ENCODE data around the gene RGS3. TPM values are rescaled to one million over a fixed set of nuclear protein-coding genes. Genes with fewer than 3 reads are reported as not detected.

Gene RGS3
- total and polyA plus RNA-seq, 10 of the 15 experiments (the other 5 are each of a cell fraction or from before 2014, with no cell fraction given), result 2.9 to 138 (median 28.8) TPM

DNA sequence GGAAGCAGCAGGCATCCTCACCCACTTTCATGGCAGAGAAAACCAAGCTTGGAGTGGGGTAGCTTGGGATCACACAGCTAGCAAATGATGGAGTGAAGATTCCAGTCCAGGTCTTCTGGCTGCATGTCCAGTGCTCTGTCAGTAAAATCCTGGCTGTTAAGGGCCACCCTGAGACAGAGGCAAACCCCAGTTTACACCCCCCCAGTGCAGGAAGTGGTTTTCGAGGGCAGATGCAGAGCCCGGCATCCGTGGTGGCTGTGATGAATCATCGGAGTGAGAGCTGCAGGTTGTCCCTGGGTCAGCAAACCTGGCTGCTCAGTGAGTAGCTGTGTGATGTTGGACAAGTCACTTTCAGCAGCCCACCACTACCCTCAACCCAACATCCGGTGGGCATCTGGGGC, 115.4 kb downstream of the RGS3 start (continued):
- TF ChIP-seq, protein P1, sequence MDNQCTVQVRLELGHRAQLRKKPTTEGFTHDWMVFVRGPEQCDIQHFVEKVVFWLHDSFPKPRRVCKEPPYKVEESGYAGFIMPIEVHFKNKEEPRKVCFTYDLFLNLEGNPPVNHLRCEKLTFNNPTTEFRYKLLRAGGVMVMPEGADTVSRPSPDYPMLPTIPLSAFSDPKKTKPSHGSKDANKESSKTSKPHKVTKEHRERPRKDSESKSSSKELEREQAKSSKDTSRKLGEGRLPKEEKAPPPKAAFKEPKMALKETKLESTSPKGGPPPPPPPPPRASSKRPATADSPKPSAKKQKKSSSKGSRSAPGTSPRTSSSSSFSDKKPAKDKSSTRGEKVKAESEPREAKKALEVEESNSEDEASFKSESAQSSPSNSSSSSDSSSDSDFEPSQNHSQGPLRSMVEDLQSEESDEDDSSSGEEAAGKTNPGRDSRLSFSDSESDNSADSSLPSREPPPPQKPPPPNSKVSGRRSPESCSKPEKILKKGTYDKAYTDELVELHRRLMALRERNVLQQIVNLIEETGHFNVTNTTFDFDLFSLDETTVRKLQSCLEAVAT (IDR thresholded peaks at IDR 0.05), result peak; percentile 79
- peak; percentile 19 for TF ChIP-seq RELA (IDR thresholded peaks at IDR 0.05; ENCODE audit: borderline replicate concordance, partially characterized antibody)
- peak; percentile 3; the same call in 1 of the 2 replicates for TF ChIP-seq SMC3 (IDR thresholded peaks at IDR 0.05; ENCODE audit: borderline replicate concordance, low read length)
- no peak; the same call in 1 of the 2 replicates for TF ChIP-seq WRNIP1 (IDR thresholded peaks at IDR 0.05; ENCODE audit: borderline replicate concordance, low read depth, low read length)
- no peak for TF ChIP-seq ZNF217 (IDR thresholded peaks at IDR 0.05)
- TF ChIP-seq, protein P2, sequence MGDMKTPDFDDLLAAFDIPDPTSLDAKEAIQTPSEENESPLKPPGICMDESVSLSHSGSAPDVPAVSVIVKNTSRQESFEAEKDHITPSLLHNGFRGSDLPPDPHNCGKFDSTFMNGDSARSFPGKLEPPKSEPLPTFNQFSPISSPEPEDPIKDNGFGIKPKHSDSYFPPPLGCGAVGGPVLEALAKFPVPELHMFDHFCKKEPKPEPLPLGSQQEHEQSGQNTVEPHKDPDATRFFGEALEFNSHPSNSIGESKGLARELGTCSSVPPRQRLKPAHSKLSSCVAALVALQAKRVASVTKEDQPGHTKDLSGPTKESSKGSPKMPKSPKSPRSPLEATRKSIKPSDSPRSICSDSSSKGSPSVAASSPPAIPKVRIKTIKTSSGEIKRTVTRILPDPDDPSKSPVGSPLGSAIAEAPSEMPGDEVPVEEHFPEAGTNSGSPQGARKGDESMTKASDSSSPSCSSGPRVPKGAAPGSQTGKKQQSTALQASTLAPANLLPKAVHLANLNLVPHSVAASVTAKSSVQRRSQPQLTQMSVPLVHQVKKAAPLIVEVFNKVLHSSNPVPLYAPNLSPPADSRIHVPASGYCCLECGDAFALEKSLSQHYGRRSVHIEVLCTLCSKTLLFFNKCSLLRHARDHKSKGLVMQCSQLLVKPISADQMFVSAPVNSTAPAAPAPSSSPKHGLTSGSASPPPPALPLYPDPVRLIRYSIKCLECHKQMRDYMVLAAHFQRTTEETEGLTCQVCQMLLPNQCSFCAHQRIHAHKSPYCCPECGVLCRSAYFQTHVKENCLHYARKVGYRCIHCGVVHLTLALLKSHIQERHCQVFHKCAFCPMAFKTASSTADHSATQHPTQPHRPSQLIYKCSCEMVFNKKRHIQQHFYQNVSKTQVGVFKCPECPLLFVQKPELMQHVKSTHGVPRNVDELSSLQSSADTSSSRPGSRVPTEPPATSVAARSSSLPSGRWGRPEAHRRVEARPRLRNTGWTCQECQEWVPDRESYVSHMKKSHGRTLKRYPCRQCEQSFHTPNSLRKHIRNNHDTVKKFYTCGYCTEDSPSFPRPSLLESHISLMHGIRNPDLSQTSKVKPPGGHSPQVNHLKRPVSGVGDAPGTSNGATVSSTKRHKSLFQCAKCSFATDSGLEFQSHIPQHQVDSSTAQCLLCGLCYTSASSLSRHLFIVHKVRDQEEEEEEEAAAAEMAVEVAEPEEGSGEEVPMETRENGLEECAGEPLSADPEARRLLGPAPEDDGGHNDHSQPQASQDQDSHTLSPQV (IDR thresholded peaks at IDR 0.05), result no peak
- TF ChIP-seq CREM (IDR thresholded peaks at IDR 0.05; ENCODE audit: low read depth), result peak; percentile 83
- TF ChIP-seq ZNF24 (IDR thresholded peaks at IDR 0.05), result no peak
- TF ChIP-seq, protein P3, sequence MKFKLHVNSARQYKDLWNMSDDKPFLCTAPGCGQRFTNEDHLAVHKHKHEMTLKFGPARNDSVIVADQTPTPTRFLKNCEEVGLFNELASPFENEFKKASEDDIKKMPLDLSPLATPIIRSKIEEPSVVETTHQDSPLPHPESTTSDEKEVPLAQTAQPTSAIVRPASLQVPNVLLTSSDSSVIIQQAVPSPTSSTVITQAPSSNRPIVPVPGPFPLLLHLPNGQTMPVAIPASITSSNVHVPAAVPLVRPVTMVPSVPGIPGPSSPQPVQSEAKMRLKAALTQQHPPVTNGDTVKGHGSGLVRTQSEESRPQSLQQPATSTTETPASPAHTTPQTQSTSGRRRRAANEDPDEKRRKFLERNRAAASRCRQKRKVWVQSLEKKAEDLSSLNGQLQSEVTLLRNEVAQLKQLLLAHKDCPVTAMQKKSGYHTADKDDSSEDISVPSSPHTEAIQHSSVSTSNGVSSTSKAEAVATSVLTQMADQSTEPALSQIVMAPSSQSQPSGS (IDR thresholded peaks at IDR 0.05; ENCODE audit: low read length), result no peak
- TF ChIP-seq, protein P4, sequence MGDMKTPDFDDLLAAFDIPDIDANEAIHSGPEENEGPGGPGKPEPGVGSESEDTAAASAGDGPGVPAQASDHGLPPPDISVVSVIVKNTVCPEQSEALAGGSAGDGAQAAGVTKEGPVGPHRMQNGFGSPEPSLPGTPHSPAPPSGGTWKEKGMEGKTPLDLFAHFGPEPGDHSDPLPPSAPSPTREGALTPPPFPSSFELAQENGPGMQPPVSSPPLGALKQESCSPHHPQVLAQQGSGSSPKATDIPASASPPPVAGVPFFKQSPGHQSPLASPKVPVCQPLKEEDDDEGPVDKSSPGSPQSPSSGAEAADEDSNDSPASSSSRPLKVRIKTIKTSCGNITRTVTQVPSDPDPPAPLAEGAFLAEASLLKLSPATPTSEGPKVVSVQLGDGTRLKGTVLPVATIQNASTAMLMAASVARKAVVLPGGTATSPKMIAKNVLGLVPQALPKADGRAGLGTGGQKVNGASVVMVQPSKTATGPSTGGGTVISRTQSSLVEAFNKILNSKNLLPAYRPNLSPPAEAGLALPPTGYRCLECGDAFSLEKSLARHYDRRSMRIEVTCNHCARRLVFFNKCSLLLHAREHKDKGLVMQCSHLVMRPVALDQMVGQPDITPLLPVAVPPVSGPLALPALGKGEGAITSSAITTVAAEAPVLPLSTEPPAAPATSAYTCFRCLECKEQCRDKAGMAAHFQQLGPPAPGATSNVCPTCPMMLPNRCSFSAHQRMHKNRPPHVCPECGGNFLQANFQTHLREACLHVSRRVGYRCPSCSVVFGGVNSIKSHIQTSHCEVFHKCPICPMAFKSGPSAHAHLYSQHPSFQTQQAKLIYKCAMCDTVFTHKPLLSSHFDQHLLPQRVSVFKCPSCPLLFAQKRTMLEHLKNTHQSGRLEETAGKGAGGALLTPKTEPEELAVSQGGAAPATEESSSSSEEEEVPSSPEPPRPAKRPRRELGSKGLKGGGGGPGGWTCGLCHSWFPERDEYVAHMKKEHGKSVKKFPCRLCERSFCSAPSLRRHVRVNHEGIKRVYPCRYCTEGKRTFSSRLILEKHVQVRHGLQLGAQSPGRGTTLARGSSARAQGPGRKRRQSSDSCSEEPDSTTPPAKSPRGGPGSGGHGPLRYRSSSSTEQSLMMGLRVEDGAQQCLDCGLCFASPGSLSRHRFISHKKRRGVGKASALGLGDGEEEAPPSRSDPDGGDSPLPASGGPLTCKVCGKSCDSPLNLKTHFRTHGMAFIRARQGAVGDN (IDR thresholded peaks at IDR 0.05), result peak; percentile 88
- no peak for TF ChIP-seq SMARCA5 (IDR thresholded peaks at IDR 0.05)
- peak; percentile 93 for TF ChIP-seq TCF12 (IDR thresholded peaks at IDR 0.05; ENCODE audit: low read depth, low read length)
- peak; percentile 81 for TF ChIP-seq PAX5 (IDR thresholded peaks at IDR 0.05; ENCODE audit: borderline replicate concordance, low read depth, low read length)
- peak; percentile 73 for TF ChIP-seq JUNB (IDR thresholded peaks at IDR 0.05)
- TF ChIP-seq ZBED1 (IDR thresholded peaks at IDR 0.05; ENCODE audit: borderline replicate concordance), result 0 out of 2 replicates have a peak, but pooled peaks have one; percentile 41

Measured in GM12878 (cell line).